ENCODE data around the gene HGFAC. TPM values are rescaled to one million over a fixed set of nuclear protein-coding genes. Genes with fewer than 3 reads are reported as not detected.

HGFAC gene
- total and polyA plus RNA-seq, 2 experiments from 2014 or later: not detected

DNA sequence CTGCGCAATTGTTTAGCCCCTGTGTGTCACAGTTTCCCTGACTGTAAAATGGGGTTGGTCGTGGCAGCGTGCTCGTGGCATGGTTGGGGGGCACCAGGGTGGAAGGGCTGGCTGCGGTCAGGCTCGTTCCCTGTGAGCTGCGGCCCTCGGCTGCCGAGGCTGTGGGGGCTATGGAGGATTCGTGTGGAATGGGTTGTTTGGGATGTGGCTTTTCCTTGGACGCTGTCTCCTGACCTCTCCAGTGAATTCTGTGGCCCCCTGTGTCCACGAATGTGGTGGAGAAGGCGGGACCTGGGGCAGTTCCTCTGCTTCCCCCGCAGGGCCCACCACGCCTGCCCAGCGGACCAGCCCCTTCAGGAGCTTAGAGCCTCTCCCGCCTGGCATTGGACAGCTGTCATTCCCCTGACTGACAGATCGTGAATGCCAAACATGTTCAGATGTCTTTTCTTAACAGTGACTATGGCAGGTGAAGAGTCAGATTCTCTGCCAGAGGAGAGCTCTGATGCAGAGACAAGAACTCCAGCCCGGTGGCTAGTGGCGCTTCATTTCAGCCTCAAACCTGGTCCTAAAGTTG, 17.2 kb upstream of the HGFAC start:
- H3K9me3 ChIP-seq (ENCODE audit: low read depth): no peaks in the 10 kb centered on the region
- TF ChIP-seq EZH2 (IDR thresholded peaks at IDR 0.05; ENCODE audit: insufficient read depth, poor library complexity, severe bottlenecking) (no peak), EZH2phosphoT487 (IDR thresholded peaks at IDR 0.05; ENCODE audit: insufficient read depth, low read depth) (no peak)
- no peak overlapping the region for H3K27ac ChIP-seq
- in situ Hi-C loops (cut with MboI): no loop called here
- no peaks in the 10 kb centered on the region for H4K20me1 ChIP-seq (ENCODE audit: insufficient read depth)
- no peak overlapping the region for H2AFZ ChIP-seq
- no peaks in the 10 kb centered on the region for H3K79me2 ChIP-seq (ENCODE audit: insufficient read depth)
- no peaks in the 10 kb centered on the region for H3K27me3 ChIP-seq (replicated peaks; ENCODE audit: insufficient read depth)
- H3K9me2 ChIP-seq (ENCODE audit: insufficient read depth): no peaks in the 10 kb centered on the region
- H3K4me1 ChIP-seq (ENCODE audit: insufficient read depth): no peaks in the 10 kb centered on the region
- no peak overlapping the region for H3K4me3 ChIP-seq
- H3K36me3 ChIP-seq (ENCODE audit: low read depth): no peaks in the 10 kb centered on the region
- WGBS, 2 experiments (ENCODE audit: low coverage in 1 of 2, low lambda C conversion rate in 2 of 2, missing lambda C conversion rate in 2 of 2): 94 to 95% methylated on average over 20 of the region's 20 CpGs
- no peak for DNase-seq
- no peak overlapping the region for H3K9ac ChIP-seq
- H3K4me2 ChIP-seq (ENCODE audit: unreplicated experiment): no peak overlapping the region
- H3F3A ChIP-seq (ENCODE audit: insufficient read depth): no peaks in the 10 kb centered on the region

DNA sequence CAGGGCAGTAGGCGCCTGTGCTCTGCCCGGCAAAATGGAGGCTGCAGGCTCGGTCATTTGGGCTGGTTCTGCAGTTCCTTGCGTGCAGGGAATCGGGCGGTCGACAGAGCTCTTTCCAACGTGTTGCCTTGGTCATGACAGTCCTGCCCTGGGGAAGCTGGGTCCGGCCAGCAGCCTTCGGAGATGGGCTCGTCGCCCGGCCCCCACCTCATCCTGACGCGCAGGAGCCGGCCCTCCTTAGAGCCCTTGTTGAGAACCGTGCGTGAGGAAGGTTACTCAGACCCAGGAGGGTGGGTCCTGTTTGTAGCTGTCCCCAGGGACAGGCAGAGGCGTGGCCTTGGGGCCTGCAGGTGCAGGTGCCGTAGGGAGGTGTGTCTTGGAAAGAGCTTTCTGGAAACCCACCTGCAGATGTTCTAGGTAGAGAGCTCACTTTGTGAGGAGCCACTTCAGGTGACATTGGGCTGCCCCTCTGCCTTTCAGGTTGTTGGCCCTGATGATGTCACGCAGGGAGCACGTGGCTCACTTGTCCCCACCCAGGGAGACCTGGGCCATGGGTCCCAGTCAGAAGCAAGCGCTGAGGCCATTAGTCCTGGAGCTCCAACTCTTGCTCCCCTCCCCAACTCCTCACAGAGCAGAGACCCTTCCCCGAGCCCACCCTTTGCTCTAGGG, 15.2 kb upstream of the HGFAC start:
- no peaks in the 10 kb centered on the region for H4K20me1 ChIP-seq (ENCODE audit: insufficient read depth)
- no peak overlapping the region for H3K27ac ChIP-seq
- H2AFZ ChIP-seq: no peak overlapping the region
- WGBS, 2 experiments (ENCODE audit: low coverage in 1 of 2, low lambda C conversion rate in 2 of 2, missing lambda C conversion rate in 2 of 2): 94 to 99% methylated on average over 24 of the region's 24 CpGs
- in situ Hi-C loops (cut with MboI): no loop called here
- H3K4me1 ChIP-seq (ENCODE audit: insufficient read depth): no peaks in the 10 kb centered on the region
- no peaks in the 10 kb centered on the region for H3K9me3 ChIP-seq (ENCODE audit: low read depth)
- H3K9ac ChIP-seq: no peak overlapping the region
- H3K27me3 ChIP-seq (replicated peaks; ENCODE audit: insufficient read depth): no peaks in the 10 kb centered on the region
- H3K9me2 ChIP-seq (ENCODE audit: insufficient read depth): no peaks in the 10 kb centered on the region
- no peaks in the 10 kb centered on the region for H3K79me2 ChIP-seq (ENCODE audit: insufficient read depth)
- TF ChIP-seq EZH2 (IDR thresholded peaks at IDR 0.05; ENCODE audit: insufficient read depth, poor library complexity, severe bottlenecking) (no peak), EZH2phosphoT487 (IDR thresholded peaks at IDR 0.05; ENCODE audit: insufficient read depth, low read depth) (no peak)
- H3K4me3 ChIP-seq: no peak overlapping the region
- H3F3A ChIP-seq (ENCODE audit: insufficient read depth): no peaks in the 10 kb centered on the region
- H3K36me3 ChIP-seq (ENCODE audit: low read depth): no peaks in the 10 kb centered on the region
- H3K4me2 ChIP-seq (ENCODE audit: unreplicated experiment): no peak overlapping the region
- no peak for DNase-seq

DNA sequence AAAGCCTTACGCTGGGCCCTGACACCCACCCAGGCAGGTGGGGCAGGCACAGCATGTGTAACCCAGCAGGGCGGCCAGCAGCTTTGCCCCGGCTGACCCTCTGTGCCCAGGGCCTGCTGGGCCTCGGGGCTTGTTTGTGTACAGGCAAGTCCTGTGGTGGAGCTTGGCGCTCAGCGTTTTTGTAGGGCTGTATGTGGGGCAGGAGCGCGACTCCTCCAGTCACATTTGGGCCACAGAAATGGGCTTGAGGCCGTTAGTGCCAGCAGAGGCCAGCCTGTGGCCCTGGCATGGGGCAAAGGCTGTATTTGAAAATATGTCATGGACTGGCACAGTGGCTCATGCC, 14.7 kb upstream of the HGFAC start:
- H3K36me3 ChIP-seq (ENCODE audit: low read depth): no peaks in the 10 kb centered on the region

DNA sequence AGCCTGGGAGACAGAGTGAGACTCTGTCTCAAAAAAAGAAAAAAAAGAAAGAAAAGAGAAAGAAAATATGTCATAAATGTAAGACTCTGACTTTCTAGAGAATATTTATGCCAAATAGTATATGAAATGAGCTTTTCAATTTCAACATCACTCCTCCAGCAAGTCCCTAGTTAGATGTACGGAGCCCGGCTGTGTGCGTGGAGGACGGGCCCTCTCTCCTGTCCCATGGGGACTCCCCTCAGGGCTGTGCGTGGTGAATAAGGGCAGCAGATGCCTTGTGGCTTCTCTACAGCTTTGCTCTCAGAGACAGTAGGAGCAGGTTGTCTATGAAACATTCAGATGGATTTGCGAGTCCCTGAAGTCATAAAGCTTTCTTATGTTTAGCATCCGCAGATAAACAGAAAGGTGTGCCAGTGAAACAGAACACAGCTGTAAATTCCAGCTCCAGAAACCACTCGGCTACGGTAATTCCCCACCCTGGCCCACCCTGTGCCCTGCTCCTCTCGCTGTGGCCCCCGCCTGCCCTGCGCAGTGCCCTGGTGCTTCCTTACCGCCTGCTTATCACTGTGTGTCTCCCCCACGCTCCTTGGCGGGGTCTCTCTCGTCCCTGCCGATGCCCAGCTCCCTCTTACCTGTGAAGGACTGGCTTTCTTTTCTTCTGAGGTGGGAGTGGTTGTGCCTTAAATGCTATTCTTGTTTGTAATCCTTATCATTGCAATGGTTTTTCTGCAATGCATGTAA, 13.9 kb upstream of the HGFAC start:
- TF ChIP-seq EZH2 (IDR thresholded peaks at IDR 0.05; ENCODE audit: insufficient read depth, poor library complexity, severe bottlenecking): no peak
- no peak for TF ChIP-seq EZH2phosphoT487 (IDR thresholded peaks at IDR 0.05; ENCODE audit: insufficient read depth, low read depth)
- in situ Hi-C loops (cut with MboI): no loop called here
- H3K9ac ChIP-seq: no peak overlapping the region
- H3K9me3 ChIP-seq (ENCODE audit: low read depth): no peaks in the 10 kb centered on the region
- 97 to 98% methylated on average over 16 to 17 of the region's 17 CpGs for WGBS, 2 experiments (ENCODE audit: low coverage in 1 of 2, low lambda C conversion rate in 2 of 2, missing lambda C conversion rate in 2 of 2)
- DNase-seq: no peak
- no peak overlapping the region for H3K4me2 ChIP-seq (ENCODE audit: unreplicated experiment)
- H3K4me1 ChIP-seq (ENCODE audit: insufficient read depth): no peaks in the 10 kb centered on the region
- no peaks in the 10 kb centered on the region for H3K79me2 ChIP-seq (ENCODE audit: insufficient read depth)
- no peaks in the 10 kb centered on the region for H4K20me1 ChIP-seq (ENCODE audit: insufficient read depth)
- H3K4me3 ChIP-seq: no peak overlapping the region
- no peak overlapping the region for H2AFZ ChIP-seq
- H3K27ac ChIP-seq: no peak overlapping the region
- H3K36me3 ChIP-seq (ENCODE audit: low read depth): no peaks in the 10 kb centered on the region
- H3K27me3 ChIP-seq (replicated peaks; ENCODE audit: insufficient read depth): no peaks in the 10 kb centered on the region
- H3F3A ChIP-seq (ENCODE audit: insufficient read depth): no peaks in the 10 kb centered on the region
- no peaks in the 10 kb centered on the region for H3K9me2 ChIP-seq (ENCODE audit: insufficient read depth)

More for the DNA sequence above, 14.7 kb upstream of the HGFAC start:
- Histone ChIP-seq H3K27me3 (replicated peaks; ENCODE audit: insufficient read depth) (no peaks in the 10 kb centered on the region), H3K4me3 (no peak overlapping the region), H3K9ac (no peak overlapping the region), H4K20me1 (ENCODE audit: insufficient read depth) (no peaks in the 10 kb centered on the region), H3K9me3 (ENCODE audit: low read depth) (no peaks in the 10 kb centered on the region), H3K4me2 (ENCODE audit: unreplicated experiment) (no peak overlapping the region), H3K9me2 (ENCODE audit: insufficient read depth) (no peaks in the 10 kb centered on the region), H3F3A (ENCODE audit: insufficient read depth) (no peaks in the 10 kb centered on the region), H3K79me2 (ENCODE audit: insufficient read depth) (no peaks in the 10 kb centered on the region), H3K4me1 (ENCODE audit: insufficient read depth) (no peaks in the 10 kb centered on the region), H3K27ac (no peak overlapping the region), H2AFZ (no peak overlapping the region)
- DNase-seq: no peak
- in situ Hi-C loops (cut with MboI): no loop called here
- TF ChIP-seq EZH2phosphoT487 (IDR thresholded peaks at IDR 0.05; ENCODE audit: insufficient read depth, low read depth) (no peak), EZH2 (IDR thresholded peaks at IDR 0.05; ENCODE audit: insufficient read depth, poor library complexity, severe bottlenecking) (no peak)
- WGBS, 2 experiments (ENCODE audit: low coverage in 1 of 2, low lambda C conversion rate in 2 of 2, missing lambda C conversion rate in 2 of 2): 91 to 94% methylated on average over 9 of the region's 9 CpGs

Measured in GM23248 (cell line).